Natural killer cell (primary cell): ENCODE measurements around the gene RPAP2. TPM values are rescaled to one million over a fixed set of nuclear protein-coding genes. Genes with fewer than 3 reads are reported as not detected.

Source experiments
- ATAC-seq, 3 donors: fragments of 150-1000 bp in 2 of 3; fragments of 200-7000 bp in 1 of 3; cut with Tn5 transposase; 1 replicate in 1 of 3; 2 replicates in 2 of 3; pipeline ENCODE4 v1.10.0; 2021; ENCODE audit warnings: mild to moderate bottlenecking in 2 of 3, moderate library complexity in 2 of 3
- DNase-seq, 2 donors: peaks; one replicate each; pipeline versions ENCODE4 v3.0.0 to v3.0.0-alpha.2; 2013 to 2021; ENCODE audit warnings: mixed read lengths in 1 of 2
- H3K27ac ChIP-seq: one replicate; pipeline ENCODE4 v1.5.1; 2013; ENCODE audit warnings: mild to moderate bottlenecking, low read length
- H3K27me3 ChIP-seq: one replicate; pipeline ENCODE4 v1.6.1; 2013; ENCODE audit warnings: low read length; ENCODE audit not compliant: control insufficient read depth, insufficient read depth
- H3K36me3 ChIP-seq: one replicate; pipeline ENCODE4 v1.6.1; 2013; ENCODE audit warnings: low read length; ENCODE audit not compliant: control insufficient read depth, insufficient read depth
- H3K4me1 ChIP-seq: one replicate; pipeline ENCODE4 v1.6.1; 2013; ENCODE audit warnings: low read length; ENCODE audit not compliant: control insufficient read depth, insufficient read depth
- H3K4me3 ChIP-seq: one replicate; pipeline ENCODE4 v1.5.1; 2013; ENCODE audit warnings: low read length
- H3K9me3 ChIP-seq: one replicate; pipeline ENCODE4 v1.6.1; 2013; ENCODE audit warnings: low read length; ENCODE audit not compliant: control insufficient read depth, insufficient read depth
- H3K27ac Mint-ChIP-seq, 2 donors: one replicate each; pipeline ENCODE4 v1.8.0; 2022; ENCODE audit warnings: mild to moderate bottlenecking in 2 of 2, mixed read lengths in 2 of 2, moderate library complexity in 1 of 2
- H3K27me3 Mint-ChIP-seq, 2 donors: one replicate each; pipeline ENCODE4 v1.8.0; 2022; ENCODE audit warnings: low read depth in 2 of 2, mixed read lengths in 2 of 2
- H3K36me3 Mint-ChIP-seq: one replicate; pipeline ENCODE4 v1.8.0; 2022; ENCODE audit warnings: mixed read lengths
- H3K4me1 Mint-ChIP-seq, 2 donors: one replicate each; pipeline ENCODE4 v1.8.0; 2022; ENCODE audit warnings: mixed read lengths in 2 of 2
- H3K4me3 Mint-ChIP-seq: one replicate; pipeline ENCODE4 v1.8.0; 2022; ENCODE audit warnings: mild to moderate bottlenecking, moderate library complexity, mixed read lengths
- H3K9me3 Mint-ChIP-seq, 2 donors: one replicate each; pipeline ENCODE4 v1.8.0; 2022; ENCODE audit warnings: mixed read lengths in 2 of 2
- WGBS: methylation state at CpG from one replicate; pipeline ENCODE4 v1.1.7; 2013; ENCODE audit warnings: missing lambda C conversion rate; ENCODE audit not compliant: insufficient coverage; 5-methylcytosine and 5-hydroxymethylcytosine counted together
- intact Hi-C: fragments of 100-400 bp; cut with micrococcal nuclease; formaldehyde crosslinking; loops from one replicate; pipeline ENCODE4 v1.14.2; 2022
- total RNA-seq, 4 donors: library from RNA; stranded (reverse); fragments of 120-200 nt in 1 of 4; gene quantifications; one replicate each; pipeline versions ENCODE4 v1.2.3 to v1.2.4, GENCODE V29; 2013 to 2022
- TF ChIP-seq, protein P1 (sequence below): fragments of 200-600 bp; IDR thresholded peaks from one replicate; pipeline ENCODE4 v1.8.0; 2022; ENCODE audit warnings: antibody characterized with exemption

The RPAP2 gene
- total RNA-seq, 3 donors from 2014 or later (not counting 1 experiment from before 2014, with no cell fraction given), result 39.4 to 45.7 (median 39.8) TPM

DNA sequence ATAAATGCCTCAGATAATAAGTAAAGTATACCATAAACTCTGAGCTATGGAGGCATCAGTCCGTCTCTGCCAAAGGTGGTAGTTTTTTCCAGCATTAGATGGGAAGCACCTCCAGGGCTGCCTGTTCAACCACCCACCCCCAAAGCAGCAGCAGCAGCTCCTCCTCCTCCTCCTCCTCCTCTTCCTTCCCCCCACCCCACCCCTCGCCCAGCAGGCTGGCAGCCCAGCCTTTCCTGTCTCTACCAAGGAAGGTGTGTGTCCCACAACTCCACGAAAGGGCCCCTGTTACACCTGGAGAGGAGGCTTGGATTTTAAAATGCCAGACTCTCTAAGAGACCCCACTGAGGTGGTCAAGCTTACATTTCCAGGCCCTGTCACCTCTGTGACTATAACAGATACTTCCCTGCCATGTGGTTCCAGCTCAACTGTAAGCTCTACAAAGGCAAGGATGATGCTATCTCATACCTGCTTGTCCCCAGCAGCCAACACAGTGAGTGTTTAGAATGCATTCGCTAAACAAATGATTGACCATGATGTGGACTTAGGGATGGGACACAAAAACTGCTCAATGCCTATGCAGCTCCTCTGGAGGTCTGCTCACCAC lies 111.2 kb downstream of the RPAP2 start:
- Histone ChIP-seq H3K27ac (no peak overlapping the region), H3K36me3 (no peaks in the 10 kb centered on the region), H3K4me3 (no peak overlapping the region), H3K9me3 (no peaks in the 10 kb centered on the region), H3K27me3 (no peaks in the 10 kb centered on the region), H3K4me1 (peaks cover 15% of the 10 kb centered on the region)
- DNase-seq (no peak), ATAC-seq (no peak)
- TF ChIP-seq, protein P1, sequence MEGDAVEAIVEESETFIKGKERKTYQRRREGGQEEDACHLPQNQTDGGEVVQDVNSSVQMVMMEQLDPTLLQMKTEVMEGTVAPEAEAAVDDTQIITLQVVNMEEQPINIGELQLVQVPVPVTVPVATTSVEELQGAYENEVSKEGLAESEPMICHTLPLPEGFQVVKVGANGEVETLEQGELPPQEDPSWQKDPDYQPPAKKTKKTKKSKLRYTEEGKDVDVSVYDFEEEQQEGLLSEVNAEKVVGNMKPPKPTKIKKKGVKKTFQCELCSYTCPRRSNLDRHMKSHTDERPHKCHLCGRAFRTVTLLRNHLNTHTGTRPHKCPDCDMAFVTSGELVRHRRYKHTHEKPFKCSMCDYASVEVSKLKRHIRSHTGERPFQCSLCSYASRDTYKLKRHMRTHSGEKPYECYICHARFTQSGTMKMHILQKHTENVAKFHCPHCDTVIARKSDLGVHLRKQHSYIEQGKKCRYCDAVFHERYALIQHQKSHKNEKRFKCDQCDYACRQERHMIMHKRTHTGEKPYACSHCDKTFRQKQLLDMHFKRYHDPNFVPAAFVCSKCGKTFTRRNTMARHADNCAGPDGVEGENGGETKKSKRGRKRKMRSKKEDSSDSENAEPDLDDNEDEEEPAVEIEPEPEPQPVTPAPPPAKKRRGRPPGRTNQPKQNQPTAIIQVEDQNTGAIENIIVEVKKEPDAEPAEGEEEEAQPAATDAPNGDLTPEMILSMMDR, result no peak
- 59% methylated on average over 4 of the region's 4 CpGs for WGBS
- Mint-ChIP-seq H3K4me1 (peaks cover 7 to 10% of the 10 kb centered on the region in 2 donors), H3K27me3 (no peaks in the 10 kb centered on the region), H3K27ac (no peak overlapping the region), H3K4me3 (no peak overlapping the region), H3K9me3 (no peaks in the 10 kb centered on the region), H3K36me3 (no peaks in the 10 kb centered on the region)
- intact Hi-C loops, result no loop called here

GRCh38 chr1:92410706-92411105 lies 111.8 kb downstream of the RPAP2 start:
- TF ChIP-seq, protein P1, result no peak
- Histone ChIP-seq H3K36me3 (no peaks in the 10 kb centered on the region), H3K27me3 (no peaks in the 10 kb centered on the region), H3K4me3 (no peak overlapping the region), H3K27ac (no peak overlapping the region), H3K9me3 (no peaks in the 10 kb centered on the region), H3K4me1 (peaks cover 15% of the 10 kb centered on the region)
- Mint-ChIP-seq H3K27me3 (no peaks in the 10 kb centered on the region), H3K9me3 (no peaks in the 10 kb centered on the region), H3K4me3 (no peak overlapping the region), H3K4me1 (peaks cover 7 to 10% of the 10 kb centered on the region in 2 donors), H3K27ac (peak overlapping the region in 1 of 2 donors; percentile 18), H3K36me3 (no peaks in the 10 kb centered on the region)
- intact Hi-C loops, result no loop called here
- DNase-seq, result peak in 1 of 2 donors; percentile 62
- peak in 1 of 3 donors; percentile 54 for ATAC-seq
- 34% methylated on average over 3 of the region's 3 CpGs for WGBS

DNA sequence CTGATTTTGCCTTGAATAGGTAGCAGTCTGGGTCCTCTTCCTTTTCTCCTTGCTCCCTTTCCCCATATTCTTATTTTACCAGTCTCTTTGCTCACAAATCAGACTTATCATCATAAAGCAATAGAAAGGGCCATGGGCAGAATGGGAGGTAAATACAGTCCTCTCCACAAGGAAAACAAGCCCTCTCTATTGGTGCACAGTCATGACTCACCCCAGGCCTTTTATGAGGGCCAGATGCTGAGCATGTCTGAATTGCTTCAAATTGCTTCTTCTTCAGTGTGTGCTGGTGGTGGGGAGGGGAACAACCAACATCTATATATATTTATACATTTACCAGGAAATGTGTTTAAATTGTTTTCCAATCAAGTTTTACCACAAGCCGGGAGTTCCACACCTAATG lies 112.7 kb downstream of the RPAP2 start:
- H3K36me3 Mint-ChIP-seq, result no peaks in the 10 kb centered on the region
- peak overlapping the region in 1 of 2 donors; percentile 18 for H3K27ac Mint-ChIP-seq
- Histone ChIP-seq H3K36me3 (no peaks in the 10 kb centered on the region), H3K9me3 (no peaks in the 10 kb centered on the region), H3K27me3 (no peaks in the 10 kb centered on the region), H3K4me3 (no peak overlapping the region), H3K4me1 (peaks cover 15% of the 10 kb centered on the region), H3K27ac (no peak overlapping the region)
- peaks cover 7 to 10% of the 10 kb centered on the region in 2 donors for H3K4me1 Mint-ChIP-seq
- no CpG with 5 or more reads among the region's 1 CpG for WGBS
- ATAC-seq (no peak), DNase-seq (no peak)
- no peak overlapping the region for H3K4me3 Mint-ChIP-seq
- H3K9me3 Mint-ChIP-seq, result no peaks in the 10 kb centered on the region
- intact Hi-C loops, result no loop called here
- H3K27me3 Mint-ChIP-seq, result no peaks in the 10 kb centered on the region
- TF ChIP-seq, protein P1, result no peak

- Mint-ChIP-seq H3K9me3 (no peaks in the 10 kb centered on the region), H3K4me3 (no peak overlapping the region), H3K4me1 (no peaks in the 10 kb centered on the region), H3K36me3 (no peaks in the 10 kb centered on the region), H3K27me3 (no peaks in the 10 kb centered on the region), H3K27ac (no peak overlapping the region)
- DNase-seq, result no peak
- Histone ChIP-seq H3K36me3 (no peaks in the 10 kb centered on the region), H3K9me3 (no peaks in the 10 kb centered on the region), H3K4me3 (no peak overlapping the region), H3K27me3 (no peaks in the 10 kb centered on the region), H3K27ac (no peak overlapping the region), H3K4me1 (no peaks in the 10 kb centered on the region)
- WGBS, result 88% methylated on average over 4 of the region's 4 CpGs
- no peak for ATAC-seq
- intact Hi-C loops, result no loop called here
- TF ChIP-seq, protein P1, result no peak
These were observed 120.8 kb downstream of the RPAP2 start for GRCh38 chr1:92419642-92420041.
